HS-5 (cell line): ENCODE results near the gene DTD1.
A peak's percentile ranks its signal among the peaks of the same experiment; 100 is the strongest.

Source experiments
- DNase-seq: peaks from one replicate; pipeline ENCODE4 v3.0.0-alpha.2; 2012; ENCODE audit warnings: low read depth

Gene DTD1

GRCh38 chr20:18795366-18795765 lies 207.5 kb downstream of the DTD1 start:
- DNase-seq, result no peak

- no peak for DNase-seq
Measured at GRCh38 chr20:18796282-18796833, 208.5 kb downstream of the DTD1 start.

- DNase-seq, result no peak
Measured at GRCh38 chr20:18801516-18801915, 213.7 kb downstream of the DTD1 start.

GRCh38 chr20:18802012-18802634 lies 214.3 kb downstream of the DTD1 start:
- no peak for DNase-seq

- peak; percentile 29 for DNase-seq
Measured at GRCh38 chr20:18805881-18806280, 218.0 kb downstream of the DTD1 start.

- no peak for DNase-seq
Measured at GRCh38 chr20:18808712-18809111, 220.9 kb downstream of the DTD1 start.

- DNase-seq, result no peak
Measured at GRCh38 chr20:18811186-18811585, 223.3 kb downstream of the DTD1 start.

GRCh38 chr20:18811904-18812303 lies 224.1 kb downstream of the DTD1 start:
- no peak for DNase-seq

- DNase-seq, result no peak
Measured at GRCh38 chr20:18813483-18813882, 225.6 kb downstream of the DTD1 start, which contains the start of gene SCP2D1. SCP2D1 (plus strand) TSS chr20:18813783; CDS start chr20:18813816, 33 bp downstream.

GRCh38 chr20:18815194-18815942 lies 227.5 kb downstream of the DTD1 start:
- no peak for DNase-seq
